ENCODE results near the gene GALNT13.
"Not testable (repeated sequence)": the region's sequence is repeated elsewhere in the genome, so short reads cannot be mapped to it uniquely, and the experiment has no call there.

GALNT13 gene

GRCh38 chr2:154462634-154463033, 590.9 kb downstream of the GALNT13 start:
- Histone ChIP-seq H3F3A (ENCODE audit: low read depth) (no peaks in the 10 kb centered on the region), H3K9ac (ENCODE audit: low read depth, low read length, poor library complexity, severe bottlenecking) (no peak overlapping the region), H3K27me3 (ENCODE audit: insufficient read depth, low read length, poor library complexity, severe bottlenecking) (no peaks in the 10 kb centered on the region), H3K36me3 (ENCODE audit: insufficient read depth, low read length) (no peaks in the 10 kb centered on the region), H4K20me1 (ENCODE audit: insufficient read depth, low read length, poor library complexity, severe bottlenecking) (no peaks in the 10 kb centered on the region), H2AFZ (ENCODE audit: low read length) (no peak overlapping the region), H3K9me3 (ENCODE audit: insufficient read depth, low read depth, low read length) (no peaks in the 10 kb centered on the region), H3K9me2 (replicated peaks; ENCODE audit: low read depth, low read length) (no peaks in the 10 kb centered on the region), H3K4me3 (ENCODE audit: low read length, poor library complexity, severe bottlenecking) (no peak overlapping the region), H3K79me2 (ENCODE audit: insufficient read depth, low read length) (no peaks in the 10 kb centered on the region), H3K4me2 (ENCODE audit: low read depth, low read length, poor library complexity, severe bottlenecking) (no peak overlapping the region), H3K4me1 (ENCODE audit: insufficient read depth, low read length, poor library complexity, severe bottlenecking) (no peaks in the 10 kb centered on the region)
- TF ChIP-seq EZH2phosphoT487 (IDR thresholded peaks at IDR 0.05; ENCODE audit: borderline replicate concordance) (no peak), CTCF (conservative IDR thresholded peaks at IDR 0.05; ENCODE audit: low read length) (no peak)

GRCh38 chr2:154466226-154466625, 594.5 kb downstream of the GALNT13 start:
- Histone ChIP-seq H3K9me2 (replicated peaks; ENCODE audit: low read depth, low read length) (no peaks in the 10 kb centered on the region), H3K36me3 (ENCODE audit: insufficient read depth, low read length) (no peaks in the 10 kb centered on the region), H4K20me1 (ENCODE audit: insufficient read depth, low read length, poor library complexity, severe bottlenecking) (no peaks in the 10 kb centered on the region), H2AFZ (ENCODE audit: low read length) (no peak overlapping the region), H3K9me3 (ENCODE audit: insufficient read depth, low read depth, low read length) (no peaks in the 10 kb centered on the region), H3K4me2 (ENCODE audit: low read depth, low read length, poor library complexity, severe bottlenecking) (no peak overlapping the region), H3K79me2 (ENCODE audit: insufficient read depth, low read length) (no peaks in the 10 kb centered on the region), H3F3A (ENCODE audit: low read depth) (no peaks in the 10 kb centered on the region), H3K9ac (ENCODE audit: low read depth, low read length, poor library complexity, severe bottlenecking) (no peak overlapping the region), H3K4me3 (ENCODE audit: low read length, poor library complexity, severe bottlenecking) (no peak overlapping the region), H3K27me3 (ENCODE audit: insufficient read depth, low read length, poor library complexity, severe bottlenecking) (no peaks in the 10 kb centered on the region), H3K4me1 (ENCODE audit: insufficient read depth, low read length, poor library complexity, severe bottlenecking) (no peaks in the 10 kb centered on the region)
- TF ChIP-seq CTCF (conservative IDR thresholded peaks at IDR 0.05; ENCODE audit: low read length) (no peak), EZH2phosphoT487 (IDR thresholded peaks at IDR 0.05; ENCODE audit: borderline replicate concordance) (no peak)

- H3K79me2 ChIP-seq (ENCODE audit: insufficient read depth, low read length): no peaks in the 10 kb centered on the region
These were observed 598.7 kb downstream of the GALNT13 start for GRCh38 chr2:154470376-154470775.

GRCh38 chr2:154471492-154471891, 599.8 kb downstream of the GALNT13 start:
- H4K20me1 ChIP-seq (ENCODE audit: insufficient read depth, low read length, poor library complexity, severe bottlenecking); H3K9me3 ChIP-seq (ENCODE audit: insufficient read depth, low read depth, low read length): not testable (repeated sequence)

More at GRCh38 chr2:154470376-154470775, 598.7 kb downstream of the GALNT13 start:
- Histone ChIP-seq H3K27me3 (ENCODE audit: insufficient read depth, low read length, poor library complexity, severe bottlenecking) (no peaks in the 10 kb centered on the region), H3K4me2 (ENCODE audit: low read depth, low read length, poor library complexity, severe bottlenecking) (no peak overlapping the region), H3K9me3 (ENCODE audit: insufficient read depth, low read depth, low read length) (no peaks in the 10 kb centered on the region), H3K4me1 (ENCODE audit: insufficient read depth, low read length, poor library complexity, severe bottlenecking) (no peaks in the 10 kb centered on the region), H4K20me1 (ENCODE audit: insufficient read depth, low read length, poor library complexity, severe bottlenecking) (no peaks in the 10 kb centered on the region), H3K36me3 (ENCODE audit: insufficient read depth, low read length) (no peaks in the 10 kb centered on the region), H3F3A (ENCODE audit: low read depth) (no peaks in the 10 kb centered on the region), H3K4me3 (ENCODE audit: low read length, poor library complexity, severe bottlenecking) (no peak overlapping the region), H3K9ac (ENCODE audit: low read depth, low read length, poor library complexity, severe bottlenecking) (no peak overlapping the region), H2AFZ (ENCODE audit: low read length) (no peak overlapping the region), H3K9me2 (replicated peaks; ENCODE audit: low read depth, low read length) (no peaks in the 10 kb centered on the region)
- TF ChIP-seq EZH2phosphoT487 (IDR thresholded peaks at IDR 0.05; ENCODE audit: borderline replicate concordance) (no peak), CTCF (conservative IDR thresholded peaks at IDR 0.05; ENCODE audit: low read length) (no peak)

More at GRCh38 chr2:154471492-154471891, 599.8 kb downstream of the GALNT13 start:
- not testable (repeated sequence) for H3K9ac ChIP-seq (ENCODE audit: low read depth, low read length, poor library complexity, severe bottlenecking); H3K4me3 ChIP-seq (ENCODE audit: low read length, poor library complexity, severe bottlenecking); H3K4me1 ChIP-seq (ENCODE audit: insufficient read depth, low read length, poor library complexity, severe bottlenecking); H3K79me2 ChIP-seq (ENCODE audit: insufficient read depth, low read length); H3K4me2 ChIP-seq (ENCODE audit: low read depth, low read length, poor library complexity, severe bottlenecking); H3K27me3 ChIP-seq (ENCODE audit: insufficient read depth, low read length, poor library complexity, severe bottlenecking); H3K9me2 ChIP-seq (replicated peaks; ENCODE audit: low read depth, low read length); H2AFZ ChIP-seq (ENCODE audit: low read length); H3K36me3 ChIP-seq (ENCODE audit: insufficient read depth, low read length); H3F3A ChIP-seq (ENCODE audit: low read depth)
